ENCODE data around the gene TM7SF3. TPM values are rescaled to one million over a fixed set of nuclear protein-coding genes. Genes with fewer than 3 reads are reported as not detected.
"Not testable (repeated sequence)": the region's sequence is repeated elsewhere in the genome, so short reads cannot be mapped to it uniquely, and the experiment has no call there.

The TM7SF3 gene
- total RNA-seq, 2 donors from 2014 or later, result 36.4 to 42.2 TPM

- Mint-ChIP-seq H3K27ac (no peak overlapping the region), H3K27me3 (no peaks in the 10 kb centered on the region), H3K9me3 (no peaks in the 10 kb centered on the region), H3K4me3 (no peak overlapping the region), H3K36me3 (peaks cover 18% of the 10 kb centered on the region), H3K4me1 (ENCODE audit: low read depth in 2 of 2) (peaks cover 0 to 3% of the 10 kb centered on the region in 2 donors)
- ATAC-seq, result no peak
- DNase-seq (ENCODE audit: low spot score), result no peak
Measured at GRCh38 chr12:26982866-26983265, 31.3 kb downstream of the TM7SF3 start.

GRCh38 chr12:26979733-26980132 is 34.5 kb downstream of the TM7SF3 start:
- H3K27me3 Mint-ChIP-seq, result no peaks in the 10 kb centered on the region
- peaks cover 4% of the 10 kb centered on the region for H3K36me3 Mint-ChIP-seq
- no peak overlapping the region for H3K27ac Mint-ChIP-seq
- no peak overlapping the region for H3K4me3 Mint-ChIP-seq
- H3K9me3 Mint-ChIP-seq, result no peaks in the 10 kb centered on the region
- ATAC-seq, result no peak
- peaks cover 0 to 3% of the 10 kb centered on the region in 2 donors for H3K4me1 Mint-ChIP-seq (ENCODE audit: low read depth in 2 of 2)
- no peak for DNase-seq (ENCODE audit: low spot score)

- Mint-ChIP-seq H3K27me3 (no peaks in the 10 kb centered on the region), H3K4me1 (ENCODE audit: low read depth in 2 of 2) (peaks cover 0 to 4% of the 10 kb centered on the region in 2 donors), H3K27ac (no peak overlapping the region), H3K36me3 (peaks cover 10% of the 10 kb centered on the region), H3K9me3 (no peaks in the 10 kb centered on the region), H3K4me3 (no peak overlapping the region)
- DNase-seq (ENCODE audit: low spot score) (no peak), ATAC-seq (no peak)
Measured at GRCh38 chr12:26978801-26979200, 35.4 kb downstream of the TM7SF3 start.

GRCh38 chr12:26976687-26977086 is 37.5 kb downstream of the TM7SF3 start:
- no peaks in the 10 kb centered on the region for H3K9me3 Mint-ChIP-seq
- no peak for ATAC-seq
- H3K27ac Mint-ChIP-seq, result no peak overlapping the region
- H3K4me1 Mint-ChIP-seq (ENCODE audit: low read depth in 2 of 2), result peaks cover 5 to 7% of the 10 kb centered on the region in 2 donors
- H3K4me3 Mint-ChIP-seq, result no peak overlapping the region
- peaks cover 12% of the 10 kb centered on the region for H3K36me3 Mint-ChIP-seq
- no peak for DNase-seq (ENCODE audit: low spot score)
- H3K27me3 Mint-ChIP-seq, result no peaks in the 10 kb centered on the region

- Mint-ChIP-seq H3K4me1 (ENCODE audit: low read depth in 2 of 2) (peaks cover 7 to 10% of the 10 kb centered on the region in 2 donors), H3K4me3 (peak overlapping the region; percentile 39), H3K27me3 (no peaks in the 10 kb centered on the region), H3K27ac (peak overlapping the region; percentile 53 to 56), H3K36me3 (peaks cover 15% of the 10 kb centered on the region), H3K9me3 (no peaks in the 10 kb centered on the region)
- ATAC-seq, result peak; percentile 99
- DNase-seq (ENCODE audit: low spot score), result peak; percentile 86
Measured at GRCh38 chr12:26971963-26972362, 42.2 kb downstream of the TM7SF3 start.

GRCh38 chr12:26970136-26970535 is 44.0 kb downstream of the TM7SF3 start:
- Mint-ChIP-seq H3K4me1 (ENCODE audit: low read depth in 2 of 2) (peaks cover 7 to 10% of the 10 kb centered on the region in 2 donors), H3K27me3 (no peaks in the 10 kb centered on the region), H3K36me3 (peaks cover 15% of the 10 kb centered on the region), H3K4me3 (no peak overlapping the region), H3K27ac (no peak overlapping the region), H3K9me3 (no peaks in the 10 kb centered on the region)
- DNase-seq (ENCODE audit: low spot score), result no peak
- ATAC-seq, result no peak

- ATAC-seq (no peak), DNase-seq (ENCODE audit: low spot score) (no peak)
- no peak overlapping the region for H3K27ac Mint-ChIP-seq
- no peaks in the 10 kb centered on the region for H3K27me3 Mint-ChIP-seq
- no peak overlapping the region for H3K4me3 Mint-ChIP-seq
- peaks cover 13% of the 10 kb centered on the region for H3K36me3 Mint-ChIP-seq
- no peaks in the 10 kb centered on the region for H3K9me3 Mint-ChIP-seq
- H3K4me1 Mint-ChIP-seq (ENCODE audit: low read depth in 2 of 2), result peaks cover 3 to 4% of the 10 kb centered on the region in 2 donors
Measured at GRCh38 chr12:26966842-26967241, 47.3 kb downstream of the TM7SF3 start.

GRCh38 chr12:26963413-26963812 is 50.8 kb downstream of the TM7SF3 start:
- no peak overlapping the region for H3K4me3 Mint-ChIP-seq
- DNase-seq (ENCODE audit: low spot score) (no peak), ATAC-seq (no peak)
- no peaks in the 10 kb centered on the region for H3K27me3 Mint-ChIP-seq
- no peak overlapping the region for H3K27ac Mint-ChIP-seq
- no peaks in the 10 kb centered on the region for H3K9me3 Mint-ChIP-seq
- H3K36me3 Mint-ChIP-seq, result peaks cover 13% of the 10 kb centered on the region
- no peaks in the 10 kb centered on the region for H3K4me1 Mint-ChIP-seq (ENCODE audit: low read depth in 2 of 2)

- H3K4me1 Mint-ChIP-seq (ENCODE audit: low read depth in 2 of 2), result peaks cover 2 to 4% of the 10 kb centered on the region in 2 donors
- DNase-seq (ENCODE audit: low spot score) (no peak), ATAC-seq (no peak)
- H3K9me3 Mint-ChIP-seq, result no peaks in the 10 kb centered on the region
- H3K4me3 Mint-ChIP-seq, result no peak overlapping the region
- H3K36me3 Mint-ChIP-seq, result peaks cover 13% of the 10 kb centered on the region
- no peak overlapping the region for H3K27ac Mint-ChIP-seq
- no peaks in the 10 kb centered on the region for H3K27me3 Mint-ChIP-seq
Measured at GRCh38 chr12:26961803-26962202, 52.4 kb downstream of the TM7SF3 start.

GRCh38 chr12:26961391-26961790 is 52.8 kb downstream of the TM7SF3 start:
- H3K27ac Mint-ChIP-seq; H3K4me3 Mint-ChIP-seq; H3K9me3 Mint-ChIP-seq; H3K27me3 Mint-ChIP-seq; H3K4me1 Mint-ChIP-seq (ENCODE audit: low read depth in 2 of 2); ATAC-seq; DNase-seq (ENCODE audit: low spot score): not testable (repeated sequence)
- peaks cover 18% of the 10 kb centered on the region for H3K36me3 Mint-ChIP-seq

- Mint-ChIP-seq H3K27ac (peak overlapping the region; percentile 59 to 87), H3K4me1 (ENCODE audit: low read depth in 2 of 2) (peaks cover 26 to 32% of the 10 kb centered on the region in 2 donors), H3K27me3 (no peaks in the 10 kb centered on the region), H3K9me3 (no peaks in the 10 kb centered on the region), H3K36me3 (peaks cover 12% of the 10 kb centered on the region), H3K4me3 (peak overlapping the region; percentile 40)
- ATAC-seq, result no peak
- no peak for DNase-seq (ENCODE audit: low spot score)
Measured at GRCh38 chr12:26954027-26954426, 60.2 kb downstream of the TM7SF3 start.

- Mint-ChIP-seq H3K27me3 (no peaks in the 10 kb centered on the region), H3K4me3 (peak overlapping the region; percentile 40), H3K9me3 (peaks cover 1% of the 10 kb centered on the region), H3K4me1 (ENCODE audit: low read depth in 2 of 2) (peaks cover 28 to 33% of the 10 kb centered on the region in 2 donors), H3K27ac (peak overlapping the region; percentile 59 to 87), H3K36me3 (peaks cover 14% of the 10 kb centered on the region)
- DNase-seq (ENCODE audit: low spot score), result no peak
- peak in 1 of 2 donors; percentile 69 for ATAC-seq
Measured at GRCh38 chr12:26953447-26953846, 60.7 kb downstream of the TM7SF3 start.

GRCh38 chr12:26948309-26948708 is 65.9 kb downstream of the TM7SF3 start:
- H3K27me3 Mint-ChIP-seq, result no peaks in the 10 kb centered on the region
- H3K4me1 Mint-ChIP-seq (ENCODE audit: low read depth in 2 of 2), result peaks cover 48 to 61% of the 10 kb centered on the region in 2 donors
- H3K9me3 Mint-ChIP-seq, result peaks cover 4% of the 10 kb centered on the region
- ATAC-seq (no peak), DNase-seq (ENCODE audit: low spot score) (no peak)
- H3K27ac Mint-ChIP-seq, result peak overlapping the region; percentile 3 to 27
- peaks cover 13% of the 10 kb centered on the region for H3K36me3 Mint-ChIP-seq
- no peak overlapping the region for H3K4me3 Mint-ChIP-seq

GRCh38 chr12:26941215-26941594 is 73.0 kb downstream of the TM7SF3 start:
- no peaks in the 10 kb centered on the region for H3K9me3 Mint-ChIP-seq
- ATAC-seq (no peak), DNase-seq (ENCODE audit: low spot score) (no peak)
- peaks cover 9% of the 10 kb centered on the region for H3K36me3 Mint-ChIP-seq
- H3K4me3 Mint-ChIP-seq, result peak overlapping the region; percentile 98
- no peaks in the 10 kb centered on the region for H3K27me3 Mint-ChIP-seq
- peak overlapping the region; percentile 88 to 95 for H3K27ac Mint-ChIP-seq
- peaks cover 37 to 75% of the 10 kb centered on the region in 2 donors for H3K4me1 Mint-ChIP-seq (ENCODE audit: low read depth in 2 of 2)

All from natural killer cell treated with Interleukin-12 subunit alpha and Interleukin-12 subunit beta and Interleukin-15 and Interleukin-18, amount 100 ng/mL, for 72 hours (primary cell).